ENCODE measurements around the gene VAT1L.

Gene VAT1L

DNA sequence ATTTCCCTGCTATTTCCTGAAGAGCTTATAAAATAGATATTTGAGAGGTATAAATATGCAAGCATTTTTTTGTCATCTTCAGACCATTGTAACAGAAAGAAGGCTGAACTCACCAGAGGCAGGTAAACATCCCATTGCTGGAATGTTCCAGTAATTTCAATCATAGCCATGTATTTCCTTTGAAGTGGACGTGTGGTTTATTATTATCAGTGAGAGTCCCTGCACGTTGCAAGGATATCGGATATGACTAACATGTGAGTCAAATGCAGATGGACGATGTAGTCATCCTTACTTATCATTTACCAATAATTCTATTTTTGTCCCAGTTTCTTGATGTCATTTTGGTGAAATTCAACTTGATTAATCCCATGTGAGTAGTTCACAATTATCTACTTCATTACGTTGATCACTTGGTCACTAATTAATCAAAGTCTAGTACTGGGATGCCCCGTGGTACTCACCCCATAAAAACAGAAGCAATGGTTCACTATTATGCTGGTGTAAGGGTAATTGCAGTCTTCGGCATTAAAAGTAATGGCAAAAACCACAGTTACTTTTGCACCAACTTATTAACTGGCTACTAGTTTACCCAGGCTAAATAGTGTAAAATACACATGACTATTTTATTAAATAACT is 89.5 kb downstream of the VAT1L start:
- H3K27me3 ChIP-seq (ENCODE audit: control insufficient read depth, insufficient read depth, low read length): no peaks in the 10 kb centered on the region
- no peak overlapping the region for H3K27ac ChIP-seq (ENCODE audit: low read length)
- H3K36me3 ChIP-seq (ENCODE audit: control insufficient read depth, low read depth, low read length): peaks cover 33% of the 10 kb centered on the region
- no peak overlapping the region for H3K4me3 ChIP-seq (ENCODE audit: low read length)
- H3K4me1 ChIP-seq (ENCODE audit: control insufficient read depth, low read depth, low read length): no peaks in the 10 kb centered on the region
- H3K9ac ChIP-seq (ENCODE audit: low read length): no peak overlapping the region
- H3K9me3 ChIP-seq (ENCODE audit: control insufficient read depth, low read depth, low read length): no peaks in the 10 kb centered on the region

DNA sequence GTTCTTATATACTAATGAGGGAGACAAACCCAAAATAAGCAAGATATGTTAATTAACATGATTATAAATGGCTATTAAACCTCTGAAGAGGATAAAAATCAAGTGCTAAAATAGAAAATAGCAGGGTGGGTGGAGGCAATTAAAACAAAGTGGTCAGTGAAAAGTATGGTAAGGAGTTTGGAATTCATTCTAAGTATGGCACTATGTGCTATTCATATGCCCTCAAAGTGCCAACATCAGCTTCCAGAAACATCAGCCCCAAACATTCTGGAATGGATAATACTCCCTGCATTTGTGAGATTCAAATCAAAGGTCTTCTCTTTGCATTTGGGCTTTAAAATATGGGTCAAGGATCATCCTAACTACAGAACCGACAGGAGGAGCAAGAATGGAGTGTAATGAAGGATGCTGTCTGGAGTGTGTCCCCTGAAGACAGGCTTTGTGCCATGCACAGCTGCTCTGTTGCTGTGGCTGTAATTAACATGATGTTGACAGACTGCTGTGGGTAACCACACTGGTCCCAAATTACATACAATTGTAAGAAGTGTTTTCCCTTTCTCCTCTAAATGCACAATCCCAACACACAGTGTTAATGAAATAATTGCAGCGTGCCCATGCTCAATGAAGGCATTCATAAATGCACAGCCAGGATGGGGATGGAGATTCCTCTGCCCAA is 93.1 kb downstream of the VAT1L start:
- H3K9me3 ChIP-seq (ENCODE audit: control insufficient read depth, low read depth, low read length): no peaks in the 10 kb centered on the region

GRCh38 chr16:77882358-77882757 is 94.0 kb downstream of the VAT1L start:
- H3K36me3 ChIP-seq (ENCODE audit: control insufficient read depth, low read depth, low read length): peaks cover 25% of the 10 kb centered on the region

More for the DNA sequence above, 93.1 kb downstream of the VAT1L start:
- Histone ChIP-seq H3K36me3 (ENCODE audit: control insufficient read depth, low read depth, low read length) (peaks cover 30% of the 10 kb centered on the region), H3K27me3 (ENCODE audit: control insufficient read depth, insufficient read depth, low read length) (no peaks in the 10 kb centered on the region), H3K9ac (ENCODE audit: low read length) (no peak overlapping the region), H3K4me1 (ENCODE audit: control insufficient read depth, low read depth, low read length) (no peaks in the 10 kb centered on the region), H3K27ac (ENCODE audit: low read length) (no peak overlapping the region), H3K4me3 (ENCODE audit: low read length) (no peak overlapping the region)

DNA sequence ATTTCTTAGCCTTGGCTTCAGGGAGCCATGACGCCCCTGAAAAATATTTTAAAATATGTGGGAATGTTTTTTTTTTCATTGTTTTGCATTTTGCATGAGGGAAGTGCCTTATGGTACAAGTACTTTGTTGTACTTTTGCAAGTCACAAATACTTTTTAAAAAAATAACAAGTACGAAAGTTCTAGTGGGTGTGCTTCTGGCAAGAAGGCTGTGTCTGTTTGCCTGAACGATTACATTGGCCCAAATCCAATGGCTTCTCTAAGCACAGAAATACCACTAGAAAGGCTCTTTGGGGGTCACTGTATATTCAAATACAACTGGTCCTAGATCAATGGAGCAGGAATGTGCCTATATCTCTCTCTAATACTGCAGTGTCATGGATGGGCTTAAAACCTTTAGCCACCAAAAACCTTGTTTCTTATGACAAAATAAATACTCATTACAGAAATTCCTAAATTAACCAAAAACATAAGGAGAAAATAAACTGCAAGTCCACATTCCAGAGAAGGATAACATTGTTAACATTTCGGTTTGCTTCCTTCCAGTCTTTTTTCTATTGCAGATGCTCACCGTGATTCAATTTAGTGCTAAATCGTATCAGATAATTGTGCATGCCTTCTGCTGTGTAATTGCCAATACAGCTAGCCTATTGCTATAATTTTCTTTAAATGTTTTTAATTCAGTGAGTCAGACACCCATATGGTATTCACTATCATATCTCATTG is 97.4 kb downstream of the VAT1L start:
- Histone ChIP-seq H3K36me3 (ENCODE audit: control insufficient read depth, low read depth, low read length) (peaks cover 15% of the 10 kb centered on the region), H3K4me3 (ENCODE audit: low read length) (no peak overlapping the region), H3K4me1 (ENCODE audit: control insufficient read depth, low read depth, low read length) (no peaks in the 10 kb centered on the region), H3K27me3 (ENCODE audit: control insufficient read depth, insufficient read depth, low read length) (no peaks in the 10 kb centered on the region), H3K9ac (ENCODE audit: low read length) (no peak overlapping the region), H3K9me3 (ENCODE audit: control insufficient read depth, low read depth, low read length) (no peaks in the 10 kb centered on the region), H3K27ac (ENCODE audit: low read length) (no peak overlapping the region)

More at GRCh38 chr16:77882358-77882757, 94.0 kb downstream of the VAT1L start:
- Histone ChIP-seq H3K27ac (ENCODE audit: low read length) (no peak overlapping the region), H3K9me3 (ENCODE audit: control insufficient read depth, low read depth, low read length) (no peaks in the 10 kb centered on the region), H3K27me3 (ENCODE audit: control insufficient read depth, insufficient read depth, low read length) (no peaks in the 10 kb centered on the region), H3K4me1 (ENCODE audit: control insufficient read depth, low read depth, low read length) (no peaks in the 10 kb centered on the region), H3K9ac (ENCODE audit: low read length) (no peak overlapping the region), H3K4me3 (ENCODE audit: low read length) (no peak overlapping the region)

GRCh38 chr16:77888871-77889270 is 100.5 kb downstream of the VAT1L start:
- Histone ChIP-seq H3K9ac (ENCODE audit: low read length) (no peak overlapping the region), H3K27me3 (ENCODE audit: control insufficient read depth, insufficient read depth, low read length) (no peaks in the 10 kb centered on the region), H3K4me1 (ENCODE audit: control insufficient read depth, low read depth, low read length) (no peaks in the 10 kb centered on the region), H3K9me3 (ENCODE audit: control insufficient read depth, low read depth, low read length) (no peaks in the 10 kb centered on the region), H3K4me3 (ENCODE audit: low read length) (no peak overlapping the region), H3K27ac (ENCODE audit: low read length) (no peak overlapping the region), H3K36me3 (ENCODE audit: control insufficient read depth, low read depth, low read length) (no peaks in the 10 kb centered on the region)

GRCh38 chr16:77890075-77890474 is 101.7 kb downstream of the VAT1L start:
- H3K36me3 ChIP-seq (ENCODE audit: control insufficient read depth, low read depth, low read length): no peaks in the 10 kb centered on the region
- H3K9ac ChIP-seq (ENCODE audit: low read length): no peak overlapping the region
- H3K4me1 ChIP-seq (ENCODE audit: control insufficient read depth, low read depth, low read length): no peaks in the 10 kb centered on the region
- no peak overlapping the region for H3K27ac ChIP-seq (ENCODE audit: low read length)
- no peaks in the 10 kb centered on the region for H3K9me3 ChIP-seq (ENCODE audit: control insufficient read depth, low read depth, low read length)
- H3K27me3 ChIP-seq (ENCODE audit: control insufficient read depth, insufficient read depth, low read length): no peaks in the 10 kb centered on the region
- H3K4me3 ChIP-seq (ENCODE audit: low read length): no peak overlapping the region

DNA sequence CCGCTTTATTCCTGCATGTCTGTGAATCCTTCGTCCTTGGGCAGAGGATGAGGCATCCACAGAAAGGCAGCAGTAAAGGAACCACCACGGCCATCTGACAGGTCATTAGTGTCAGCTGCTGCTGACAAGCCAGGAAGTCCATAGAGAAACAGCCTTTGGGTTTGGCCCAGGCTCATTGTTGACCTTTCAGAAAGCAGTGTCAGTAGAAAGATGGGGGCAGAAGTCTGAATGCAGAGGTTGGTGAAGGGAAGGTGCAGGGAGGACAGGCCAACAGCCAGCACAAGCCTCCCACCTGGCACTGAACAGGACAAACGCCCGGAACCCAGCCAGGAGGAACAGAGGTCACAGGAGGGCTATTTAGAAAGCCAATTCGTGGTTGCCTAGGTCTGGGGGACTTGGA is 105.8 kb downstream of the VAT1L start:
- no peaks in the 10 kb centered on the region for H3K4me1 ChIP-seq (ENCODE audit: control insufficient read depth, low read depth, low read length)
- no peak overlapping the region for H3K9ac ChIP-seq (ENCODE audit: low read length)
- no peaks in the 10 kb centered on the region for H3K9me3 ChIP-seq (ENCODE audit: control insufficient read depth, low read depth, low read length)
- H3K27ac ChIP-seq (ENCODE audit: low read length): no peak overlapping the region
- no peaks in the 10 kb centered on the region for H3K27me3 ChIP-seq (ENCODE audit: control insufficient read depth, insufficient read depth, low read length)
- H3K36me3 ChIP-seq (ENCODE audit: control insufficient read depth, low read depth, low read length): no peaks in the 10 kb centered on the region
- H3K4me3 ChIP-seq (ENCODE audit: low read length): no peak overlapping the region

GRCh38 chr16:77895962-77896361 is 107.6 kb downstream of the VAT1L start:
- Histone ChIP-seq H3K4me3 (ENCODE audit: low read length) (no peak overlapping the region), H3K4me1 (ENCODE audit: control insufficient read depth, low read depth, low read length) (no peaks in the 10 kb centered on the region), H3K9ac (ENCODE audit: low read length) (no peak overlapping the region), H3K27me3 (ENCODE audit: control insufficient read depth, insufficient read depth, low read length) (no peaks in the 10 kb centered on the region), H3K27ac (ENCODE audit: low read length) (no peak overlapping the region), H3K36me3 (ENCODE audit: control insufficient read depth, low read depth, low read length) (peaks cover 6% of the 10 kb centered on the region), H3K9me3 (ENCODE audit: control insufficient read depth, low read depth, low read length) (no peaks in the 10 kb centered on the region)

DNA sequence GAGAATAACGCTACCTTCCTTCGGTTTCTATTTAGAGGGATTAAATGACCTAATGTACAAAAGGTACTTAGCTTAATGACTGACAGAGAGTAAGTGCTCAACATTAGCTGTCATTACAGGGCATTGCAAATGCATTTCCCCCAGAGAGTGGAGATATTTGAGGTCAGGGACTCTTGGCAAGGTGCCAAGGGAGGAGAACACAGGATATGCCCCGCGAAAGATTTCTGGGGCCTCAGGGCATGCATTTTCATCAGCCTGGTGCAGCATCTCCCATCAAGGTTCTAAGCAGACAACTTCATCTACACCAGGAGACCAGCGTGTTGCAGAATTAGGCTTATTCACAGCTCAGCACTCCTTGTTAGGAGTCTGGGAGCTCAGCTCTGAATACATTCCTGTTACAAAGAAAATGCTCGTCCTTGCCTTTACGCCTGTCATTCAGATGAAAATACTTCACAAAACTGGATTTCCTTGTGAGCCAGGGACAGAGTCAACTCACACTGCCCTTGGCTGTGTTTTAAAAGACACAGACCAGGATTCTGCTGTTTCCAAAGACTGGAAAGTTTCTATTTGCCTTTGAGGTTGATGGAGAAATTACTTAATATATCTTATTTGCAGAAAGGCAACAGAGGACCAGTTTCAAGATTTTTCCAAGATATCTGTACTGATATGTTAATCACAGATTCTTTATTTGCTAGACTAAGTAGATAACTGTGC is 108.2 kb downstream of the VAT1L start:
- H3K4me3 ChIP-seq (ENCODE audit: low read length): no peak overlapping the region
- peaks cover 6% of the 10 kb centered on the region for H3K36me3 ChIP-seq (ENCODE audit: control insufficient read depth, low read depth, low read length)
- no peaks in the 10 kb centered on the region for H3K9me3 ChIP-seq (ENCODE audit: control insufficient read depth, low read depth, low read length)
- no peak overlapping the region for H3K27ac ChIP-seq (ENCODE audit: low read length)
- H3K9ac ChIP-seq (ENCODE audit: low read length): no peak overlapping the region
- no peaks in the 10 kb centered on the region for H3K27me3 ChIP-seq (ENCODE audit: control insufficient read depth, insufficient read depth, low read length)
- H3K4me1 ChIP-seq (ENCODE audit: control insufficient read depth, low read depth, low read length): no peaks in the 10 kb centered on the region

GRCh38 chr16:77897129-77897437 is 108.7 kb downstream of the VAT1L start:
- Histone ChIP-seq H3K27ac (ENCODE audit: low read length) (no peak overlapping the region), H3K9me3 (ENCODE audit: control insufficient read depth, low read depth, low read length) (no peaks in the 10 kb centered on the region), H3K4me3 (ENCODE audit: low read length) (no peak overlapping the region), H3K4me1 (ENCODE audit: control insufficient read depth, low read depth, low read length) (no peaks in the 10 kb centered on the region), H3K27me3 (ENCODE audit: control insufficient read depth, insufficient read depth, low read length) (no peaks in the 10 kb centered on the region), H3K9ac (ENCODE audit: low read length) (no peak overlapping the region), H3K36me3 (ENCODE audit: control insufficient read depth, low read depth, low read length) (peaks cover 6% of the 10 kb centered on the region)

- Histone ChIP-seq H3K27me3 (ENCODE audit: control insufficient read depth, insufficient read depth, low read length) (no peaks in the 10 kb centered on the region), H3K9me3 (ENCODE audit: control insufficient read depth, low read depth, low read length) (no peaks in the 10 kb centered on the region), H3K36me3 (ENCODE audit: control insufficient read depth, low read depth, low read length) (peaks cover 6% of the 10 kb centered on the region), H3K4me3 (ENCODE audit: low read length) (no peak overlapping the region), H3K27ac (ENCODE audit: low read length) (no peak overlapping the region), H3K9ac (ENCODE audit: low read length) (no peak overlapping the region), H3K4me1 (ENCODE audit: control insufficient read depth, low read depth, low read length) (no peaks in the 10 kb centered on the region)
Observed at GRCh38 chr16:77897831-77898605, 109.7 kb downstream of the VAT1L start.

All from iPS-18a (cell line).